ENCODE data around the gene BRINP2.

DNA sequence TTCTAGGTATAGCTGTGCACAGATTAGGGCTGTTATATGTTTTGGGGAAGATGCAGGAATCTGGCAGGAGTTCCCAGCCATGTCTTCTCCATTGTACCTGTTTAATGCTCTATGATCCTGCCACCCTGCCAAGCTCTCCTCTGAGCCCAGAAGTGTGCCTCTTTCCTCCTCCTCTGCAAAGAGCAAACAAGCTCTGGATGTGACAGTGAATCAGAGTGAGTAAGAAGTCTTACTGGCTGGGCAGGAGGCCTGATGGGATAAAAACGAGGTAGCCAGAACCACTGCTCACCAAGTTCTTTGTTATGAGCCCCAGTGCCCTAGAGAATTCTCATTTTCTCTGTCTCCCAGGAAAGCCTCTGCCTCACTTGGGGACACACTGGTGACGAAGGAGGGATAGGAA, 69.0 kb downstream of the BRINP2 start:
- TF ChIP-seq CTCF (IDR thresholded peaks at IDR 0.05) (no peak), POLR2A (IDR thresholded peaks at IDR 0.05) (no peak)
